ENCODE results near the gene ZDHHC23.

ZDHHC23 gene

DNA sequence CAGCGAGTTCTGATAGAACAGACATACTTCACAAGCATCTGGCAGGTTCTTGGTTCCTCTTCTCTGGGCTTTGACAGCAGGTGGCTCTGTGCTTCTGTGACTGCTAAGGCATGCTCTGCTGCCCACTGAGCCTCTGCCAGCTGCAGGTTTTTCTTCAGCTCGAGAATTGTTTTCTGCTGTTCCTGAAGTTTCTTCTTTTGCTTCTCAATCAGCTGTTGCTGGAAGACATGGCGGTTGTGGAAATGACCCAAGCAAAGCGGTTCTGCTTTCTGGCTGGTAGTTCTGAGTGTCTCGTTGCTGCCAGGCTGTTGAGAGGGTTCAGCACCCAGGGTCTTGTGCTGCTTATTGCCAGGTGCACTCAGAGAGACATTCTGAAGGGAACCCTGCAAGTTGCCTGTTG lies 57.7 kb downstream of the ZDHHC23 start:
- no peak for DNase-seq (ENCODE audit: low spot score)

DNA sequence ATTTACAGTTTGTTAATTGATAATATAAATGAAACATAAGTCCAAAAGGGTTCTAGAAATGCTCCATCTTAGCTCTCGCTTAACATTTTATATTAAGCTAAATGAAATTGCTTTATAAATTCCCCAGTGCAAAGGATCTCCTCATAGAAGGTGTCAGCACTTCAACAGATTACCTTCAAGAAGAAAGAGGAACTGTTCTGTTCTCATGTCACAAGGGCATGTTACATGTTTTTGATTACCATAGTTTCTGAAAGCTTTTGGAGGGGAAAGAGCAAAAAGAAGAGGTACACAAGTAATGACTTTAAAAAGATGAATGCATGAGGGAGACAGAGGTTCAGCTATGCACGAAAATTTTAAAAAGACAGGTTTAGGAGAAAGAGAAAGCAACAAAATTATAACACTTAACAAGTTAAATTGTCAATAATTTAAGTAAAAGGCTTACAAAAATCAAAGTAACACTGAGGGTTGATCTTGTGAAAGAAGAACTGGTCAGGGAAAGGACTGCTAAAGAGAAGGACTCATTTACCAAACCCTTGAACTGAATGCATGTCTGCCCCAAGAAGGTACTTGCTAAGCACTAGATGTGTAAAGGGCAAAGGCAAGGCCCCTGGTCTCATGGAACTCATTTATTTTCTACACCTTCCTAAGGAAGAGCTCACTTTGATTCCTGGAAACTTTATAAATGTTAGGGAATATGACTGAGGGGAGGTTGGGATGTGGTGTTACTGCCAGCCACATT lies 63.4 kb downstream of the ZDHHC23 start:
- DNase-seq (ENCODE audit: low spot score) = no peak

All from AG08395 (cell line).